ENCODE data around the gene BABAM1.

The BABAM1 gene

DNA sequence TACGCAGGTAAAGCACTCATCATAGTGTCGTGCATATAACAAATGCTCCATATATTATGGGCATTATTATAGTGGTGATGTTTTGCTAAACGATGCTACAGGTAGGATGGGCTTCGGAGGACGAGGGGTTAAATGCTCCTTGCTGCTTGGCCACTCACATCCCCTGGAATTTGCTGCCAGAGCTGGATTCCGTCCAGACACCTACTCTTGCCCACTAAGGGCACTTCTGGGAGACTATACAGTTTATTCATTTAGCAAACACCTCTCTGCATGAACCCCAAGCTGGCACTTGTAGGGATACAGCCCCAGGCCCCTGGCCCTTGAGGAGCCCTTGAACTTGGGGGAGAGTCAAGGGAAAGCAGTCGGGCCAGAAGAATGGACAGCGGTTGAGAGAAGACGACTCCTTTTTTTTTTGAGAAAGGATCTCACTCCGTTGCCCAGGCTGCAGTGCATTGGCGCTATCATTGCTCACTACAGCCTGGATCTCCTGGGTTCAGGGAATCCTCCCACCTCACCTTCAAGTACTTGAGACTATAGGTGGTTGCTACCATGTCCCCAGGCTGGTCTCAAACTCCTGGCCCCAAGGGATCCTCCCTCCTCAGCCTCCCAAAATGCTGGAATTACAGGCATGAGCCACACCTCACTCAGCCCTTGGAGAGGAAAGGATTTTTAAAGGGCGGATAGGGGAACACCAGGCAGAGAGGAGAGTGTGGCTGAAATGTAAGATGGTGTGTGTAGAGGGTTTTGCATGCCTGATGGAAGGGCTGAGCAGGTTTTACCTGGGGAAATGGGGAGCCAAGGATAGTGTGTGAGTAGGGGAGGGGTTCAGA, 37.4 kb downstream of the BABAM1 start:
- DNase-seq, result no peak

DNA sequence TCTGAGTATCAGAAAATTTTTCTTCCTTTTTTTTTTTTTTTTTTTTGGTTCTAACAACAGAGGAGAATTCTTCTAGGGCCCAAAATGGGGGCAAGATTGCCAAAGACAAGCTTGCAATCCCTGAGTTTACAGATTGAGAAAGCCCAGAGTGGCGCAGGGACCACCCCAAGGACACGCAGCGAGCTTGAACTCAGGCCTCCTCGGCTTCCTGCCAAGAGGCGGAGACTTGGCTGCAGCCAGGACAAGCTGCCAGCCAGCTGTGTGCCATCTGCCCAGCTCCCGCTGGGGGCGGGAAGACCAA, 37.9 kb downstream of the BABAM1 start:
- no peak for DNase-seq

DNA sequence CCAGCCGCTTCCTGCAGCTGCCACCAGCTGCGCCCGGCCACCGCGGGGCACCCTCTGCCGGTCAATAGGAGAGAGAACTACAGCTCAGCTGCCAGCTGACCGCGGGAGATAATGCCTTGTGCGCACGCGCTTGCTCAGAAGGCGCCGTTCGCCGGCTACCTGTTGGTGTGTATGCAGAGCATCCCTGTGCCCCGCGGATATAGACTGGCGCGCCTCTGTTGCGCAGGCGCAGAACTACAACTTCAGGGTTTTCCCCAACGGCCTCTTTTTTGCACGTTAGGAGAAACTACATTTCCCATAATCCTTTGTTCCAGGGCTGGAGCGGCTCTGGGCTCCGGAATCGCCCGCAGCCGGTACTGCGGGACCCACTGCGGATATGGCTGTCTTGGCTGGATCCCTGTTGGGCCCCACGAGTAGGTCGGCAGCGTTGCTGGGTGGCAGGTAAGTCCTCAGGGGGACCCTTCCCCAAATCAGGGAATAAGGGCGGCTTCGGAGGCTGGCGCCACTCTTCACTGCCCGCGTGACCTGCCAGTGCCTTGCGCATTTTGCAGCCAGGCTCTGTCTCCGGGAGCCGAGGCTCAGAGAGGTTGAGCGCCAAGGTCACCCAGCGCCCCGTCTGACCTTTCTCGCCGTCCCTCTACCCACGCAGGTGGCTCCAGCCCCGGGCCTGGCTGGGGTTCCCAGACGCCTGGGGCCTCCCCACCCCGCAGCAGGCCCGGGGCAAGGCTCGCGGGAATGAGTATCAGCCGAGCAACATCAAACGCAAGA, 38.5 kb downstream of the BABAM1 start, which contains the start of gene MRPL34:
TSS of gene MRPL34 (plus strand) at position 356 of the 768 bp plus-strand sequence. CDS start at position 377, 21 bp downstream.
- DNase-seq, result peak; percentile 94

DNA sequence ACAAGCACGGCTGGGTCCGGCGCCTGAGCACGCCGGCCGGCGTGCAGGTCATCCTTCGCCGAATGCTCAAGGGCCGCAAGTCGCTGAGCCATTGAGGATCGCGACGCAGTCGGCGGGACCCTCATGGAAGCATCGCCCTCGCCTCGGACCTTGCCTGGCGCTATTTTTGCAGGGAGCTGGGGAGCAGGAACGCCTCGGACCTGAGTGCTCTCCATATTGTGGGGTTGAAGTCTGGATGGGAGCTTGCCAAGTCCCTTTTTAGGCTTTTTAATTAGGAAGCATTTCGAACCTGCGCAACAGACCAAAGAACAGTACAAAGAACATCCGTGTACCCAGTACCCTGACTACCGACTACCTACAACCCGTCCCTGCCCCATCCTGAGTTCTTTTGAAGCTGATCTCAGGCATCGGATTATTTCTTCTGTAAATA, 39.1 kb downstream of the BABAM1 start:
- DNase-seq, result no peak

DNA sequence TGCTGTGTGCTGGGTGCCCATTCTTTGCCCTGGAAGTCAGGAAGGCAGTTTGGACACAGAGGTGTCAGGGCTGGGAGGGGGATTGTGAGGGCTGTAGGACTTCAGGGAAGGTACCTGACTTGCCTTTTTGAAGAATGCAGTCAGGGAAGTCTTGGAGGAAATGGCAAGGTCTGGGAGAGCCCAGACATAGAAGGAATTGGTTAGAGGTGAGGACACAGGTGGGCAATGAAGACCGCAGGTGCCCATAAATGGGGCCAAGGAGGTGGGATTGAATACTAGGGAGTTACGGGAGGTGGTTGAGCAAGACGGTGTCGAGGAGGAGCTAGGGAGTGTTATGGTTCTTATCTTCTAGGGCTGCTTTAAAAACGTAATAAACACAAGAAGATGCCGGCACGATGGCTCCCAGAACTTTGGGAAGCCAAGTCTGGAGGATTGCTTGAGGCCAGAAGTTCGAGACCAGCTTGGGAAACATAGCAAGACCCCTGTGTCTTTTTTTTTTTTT, 40.7 kb downstream of the BABAM1 start:
- no peak for DNase-seq

DNA sequence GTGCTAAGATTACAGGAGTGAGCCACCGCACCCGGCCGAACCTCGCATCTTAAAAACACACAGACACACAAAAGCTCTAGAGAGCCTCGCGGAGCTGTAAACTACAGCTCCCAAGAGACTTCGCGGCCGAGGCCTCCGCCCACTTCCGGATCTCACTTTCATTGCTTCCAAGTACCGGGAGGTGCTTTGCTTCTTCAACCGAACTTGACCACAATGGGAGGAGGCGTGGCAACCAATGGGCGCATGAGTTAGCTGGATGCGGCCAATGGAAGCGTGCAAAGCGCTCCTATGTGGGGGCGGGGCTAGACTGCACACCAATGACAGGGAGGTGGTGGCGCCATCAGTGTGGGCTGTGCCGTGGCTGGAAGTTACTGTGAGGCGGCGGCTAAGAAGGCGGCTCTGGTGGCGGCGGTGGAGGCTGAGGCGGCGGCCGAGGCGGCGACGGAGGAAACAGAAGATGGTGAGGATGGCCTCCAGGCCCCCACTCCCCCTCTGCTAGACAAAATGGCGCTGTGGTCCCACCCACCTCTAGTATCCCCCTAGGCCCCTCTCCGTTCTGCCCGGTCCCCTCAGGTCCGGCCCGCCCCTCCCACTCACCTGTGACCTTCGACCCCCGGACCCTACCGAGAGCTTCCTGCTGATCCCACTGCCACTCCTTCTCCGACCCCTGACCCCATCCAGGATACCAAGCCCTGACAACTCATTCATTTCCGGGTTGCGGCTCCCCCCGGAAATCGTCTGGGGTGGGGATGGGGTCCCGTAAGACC, 42.1 kb downstream of the BABAM1 start, which contains the start of gene DDA1:
TSS of gene DDA1 (plus strand) at position 366 of the 767 bp plus-strand sequence. CDS start at position 458, 92 bp downstream.
- peak; percentile 96 for DNase-seq

DNA sequence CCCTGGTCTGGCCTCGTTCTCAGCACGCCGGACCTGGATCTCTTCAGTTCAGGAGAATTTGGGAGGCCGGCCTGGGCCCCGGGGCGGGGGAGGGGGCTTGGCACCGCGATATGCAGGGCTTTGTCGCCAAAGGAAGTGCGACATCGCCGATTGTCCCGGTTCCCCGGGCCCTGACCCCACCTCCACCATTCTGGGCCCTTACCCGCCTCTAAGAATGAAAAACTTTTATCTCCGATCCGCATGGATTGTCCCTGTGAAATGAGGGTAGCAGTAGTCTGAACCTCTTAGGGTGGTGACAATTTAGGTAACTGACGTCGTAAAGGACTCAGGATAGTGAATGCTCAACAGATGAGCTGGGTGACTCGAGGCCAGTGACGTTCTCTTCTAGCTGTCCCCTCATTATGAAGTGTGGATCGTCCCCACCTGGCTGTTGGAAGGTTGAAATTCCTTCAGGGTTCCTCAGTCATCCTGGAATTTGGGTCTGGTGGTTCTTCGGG, 42.8 kb downstream of the BABAM1 start:
- no peak for DNase-seq

DNA sequence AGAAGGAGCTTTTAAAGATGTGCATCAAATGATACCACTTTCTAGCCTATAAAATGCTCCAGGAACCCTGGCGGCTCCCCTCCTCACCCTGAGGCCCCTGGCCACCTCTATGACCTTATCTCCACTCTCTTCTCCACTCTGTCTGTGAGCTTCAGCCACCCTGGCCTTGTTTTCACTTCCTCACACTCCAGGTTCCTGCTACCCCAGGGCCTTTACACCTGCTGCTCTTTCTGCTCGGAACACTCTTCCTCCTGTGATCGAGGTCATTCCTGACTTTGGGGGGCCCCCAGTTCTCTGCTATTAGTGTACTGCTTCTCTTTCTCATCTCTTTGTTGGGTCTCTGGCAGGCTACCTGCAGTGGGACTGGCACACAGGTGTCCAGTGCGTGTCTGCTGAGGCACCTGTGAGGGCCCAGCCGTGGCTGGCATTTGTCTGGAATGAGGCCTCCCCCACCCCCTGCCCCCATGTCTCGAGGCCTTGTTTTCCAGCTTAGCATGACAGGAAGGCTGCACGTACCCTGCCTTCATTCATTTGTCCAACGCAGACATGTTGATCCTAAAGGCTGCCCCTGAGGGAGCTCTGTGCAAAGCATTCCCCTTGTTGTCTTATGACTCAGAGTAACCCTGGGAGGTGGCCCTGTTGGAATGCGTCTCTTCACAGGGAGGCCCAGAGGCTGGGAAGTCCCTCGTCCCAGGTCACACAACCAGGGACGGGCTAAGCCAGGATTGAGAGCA, 44.4 kb downstream of the BABAM1 start:
- DNase-seq, result no peak

DNA sequence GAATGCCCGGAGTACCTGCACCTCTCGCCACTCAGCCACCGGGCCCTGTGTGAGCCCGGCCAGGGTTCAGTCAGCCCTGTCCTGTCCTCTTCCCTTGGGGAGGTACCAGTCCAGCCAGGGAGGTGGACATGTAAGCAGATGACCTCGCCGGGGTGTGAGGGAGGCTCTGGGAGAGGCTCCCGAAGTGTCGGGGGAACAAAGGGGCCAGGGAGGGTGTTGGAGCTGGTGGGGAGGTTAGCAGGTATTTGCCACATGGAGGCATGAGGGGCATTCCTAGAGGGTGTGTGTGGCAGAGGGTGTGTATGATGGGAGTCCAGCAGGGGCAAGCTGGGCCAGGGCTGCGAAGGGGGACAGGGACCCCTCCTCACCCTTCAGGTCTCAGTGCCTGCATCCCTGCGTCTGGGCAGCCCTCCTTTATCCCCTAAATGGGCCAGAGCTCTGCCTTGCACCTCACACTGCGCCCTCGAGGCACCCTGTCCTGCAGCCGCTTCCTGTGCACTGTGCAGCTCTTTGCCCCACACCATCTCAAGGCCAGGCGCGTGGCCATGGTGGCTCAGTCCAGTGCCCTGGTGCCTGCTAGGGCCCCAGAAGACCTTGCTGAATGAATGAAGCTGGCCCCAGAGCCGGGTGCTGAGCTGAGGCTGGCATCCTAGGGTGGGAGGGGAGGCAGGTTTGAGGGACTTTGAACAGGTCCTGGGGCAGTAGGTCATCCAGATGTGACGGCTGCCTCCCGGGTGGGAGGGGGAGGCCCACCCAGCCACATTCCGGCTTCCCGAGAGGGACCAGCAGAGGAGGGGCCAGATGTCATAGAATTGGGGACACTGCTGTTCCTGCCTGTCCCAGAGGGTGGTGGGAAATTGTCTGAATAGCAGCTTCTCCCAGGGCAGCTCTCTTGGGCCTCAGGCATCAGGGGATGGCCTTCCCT, 45.2 kb downstream of the BABAM1 start:
- no peak for DNase-seq

DNA sequence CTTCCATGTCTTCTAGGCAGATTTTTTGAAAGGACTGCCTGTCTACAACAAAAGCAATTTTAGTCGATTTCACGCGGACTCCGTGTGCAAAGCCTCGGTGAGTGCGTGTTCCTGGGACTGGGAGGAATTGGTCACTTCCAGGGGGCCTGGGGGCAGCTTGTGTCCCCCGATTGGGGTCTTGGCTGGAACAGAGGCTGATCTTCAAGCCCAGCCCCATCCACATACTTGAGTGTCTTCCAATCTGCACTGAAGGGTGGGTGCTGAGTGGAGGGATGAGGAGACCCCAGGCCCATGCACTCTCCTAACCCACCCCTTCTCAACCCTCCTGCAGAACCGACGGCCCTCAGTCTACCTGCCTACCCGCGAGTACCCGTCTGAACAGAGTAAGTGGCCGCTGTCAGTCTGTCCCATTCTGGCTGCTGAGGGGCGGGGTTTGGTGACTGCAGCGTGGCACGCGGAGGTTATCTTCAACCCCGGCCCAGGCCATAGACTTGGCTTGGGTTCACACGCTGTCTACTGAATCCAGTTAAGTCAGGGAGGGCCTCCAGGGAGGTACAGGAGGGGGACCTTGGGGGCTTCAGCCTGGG, 46.9 kb downstream of the BABAM1 start:
- no peak for DNase-seq

DNA sequence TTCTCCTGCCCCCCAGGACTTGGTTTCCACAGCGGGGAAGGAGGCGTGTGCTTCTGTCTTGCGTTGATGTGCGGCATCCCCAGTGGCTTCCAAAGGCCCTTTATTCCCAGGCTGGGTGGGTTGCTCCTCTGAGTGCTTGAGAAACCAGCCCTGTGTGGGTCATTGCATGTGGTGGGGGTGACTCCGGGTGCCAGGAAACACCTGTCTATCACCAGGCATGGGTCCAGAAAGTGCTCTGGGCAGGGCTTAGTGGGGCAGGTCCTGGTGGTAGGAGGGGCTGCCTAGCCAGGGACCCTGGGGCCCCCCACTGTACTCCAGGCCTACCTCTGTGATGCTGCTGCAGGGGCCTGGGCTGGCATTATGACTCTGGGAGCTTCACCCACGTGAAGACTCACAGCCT, 51.7 kb downstream of the BABAM1 start:
- DNase-seq, result no peak

DNA sequence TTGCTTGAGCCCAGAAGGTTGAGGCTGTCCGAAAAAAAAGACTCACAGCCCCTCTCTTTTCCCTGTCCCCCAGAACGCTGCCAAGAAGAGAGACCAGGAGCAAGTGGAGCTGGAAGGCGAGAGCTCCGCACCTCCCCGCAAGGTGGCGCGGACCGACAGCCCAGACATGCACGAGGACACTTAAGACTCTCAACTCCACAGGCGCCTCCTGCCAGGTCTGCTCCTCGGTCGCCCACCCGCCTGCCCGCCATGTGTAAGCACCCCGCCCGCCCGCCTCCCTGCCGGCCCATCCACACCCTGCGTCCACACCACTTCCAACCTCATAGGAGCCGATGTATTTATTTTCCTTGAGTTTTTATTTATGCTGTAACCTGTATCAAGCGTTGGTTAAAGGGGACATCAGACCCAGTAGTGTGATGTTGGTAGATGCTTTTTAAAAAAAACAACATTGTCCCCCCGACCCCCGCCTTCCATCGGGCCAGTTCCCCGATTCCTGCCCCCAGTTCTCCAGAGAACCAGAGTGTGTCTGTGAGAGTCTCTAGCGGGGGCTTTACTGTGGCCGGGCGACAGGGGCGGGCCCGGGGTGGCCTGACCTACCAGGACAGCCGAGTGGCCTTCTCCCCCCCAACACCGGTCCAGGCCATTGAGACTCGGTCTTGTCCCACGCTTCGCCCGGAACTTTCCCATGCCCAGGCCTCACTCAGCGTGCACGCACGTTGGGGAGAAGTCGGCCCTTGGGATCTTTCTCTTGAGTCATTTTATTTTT, 52.4 kb downstream of the BABAM1 start:
- DNase-seq, result no peak

DNA sequence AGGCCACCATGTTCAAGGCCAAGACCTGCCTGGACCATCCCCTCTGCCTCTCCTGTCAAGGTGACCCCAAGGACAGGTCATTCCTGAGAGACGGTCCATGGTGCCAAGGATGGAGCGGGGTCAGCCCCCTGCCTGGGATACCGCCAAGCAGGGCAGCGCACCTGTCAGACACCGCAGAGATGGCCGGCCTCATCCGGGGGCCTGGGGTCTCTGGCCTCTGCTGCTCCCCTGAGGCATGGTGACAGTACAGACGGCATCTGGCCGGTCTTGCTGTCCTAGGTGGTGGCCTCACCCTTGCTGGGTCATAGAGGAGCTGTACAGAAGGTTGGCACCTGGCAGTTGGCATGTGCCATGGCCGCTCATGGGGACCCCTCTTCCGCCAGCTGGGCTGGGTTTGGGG, 53.2 kb downstream of the BABAM1 start:
- no peak for DNase-seq

DNA sequence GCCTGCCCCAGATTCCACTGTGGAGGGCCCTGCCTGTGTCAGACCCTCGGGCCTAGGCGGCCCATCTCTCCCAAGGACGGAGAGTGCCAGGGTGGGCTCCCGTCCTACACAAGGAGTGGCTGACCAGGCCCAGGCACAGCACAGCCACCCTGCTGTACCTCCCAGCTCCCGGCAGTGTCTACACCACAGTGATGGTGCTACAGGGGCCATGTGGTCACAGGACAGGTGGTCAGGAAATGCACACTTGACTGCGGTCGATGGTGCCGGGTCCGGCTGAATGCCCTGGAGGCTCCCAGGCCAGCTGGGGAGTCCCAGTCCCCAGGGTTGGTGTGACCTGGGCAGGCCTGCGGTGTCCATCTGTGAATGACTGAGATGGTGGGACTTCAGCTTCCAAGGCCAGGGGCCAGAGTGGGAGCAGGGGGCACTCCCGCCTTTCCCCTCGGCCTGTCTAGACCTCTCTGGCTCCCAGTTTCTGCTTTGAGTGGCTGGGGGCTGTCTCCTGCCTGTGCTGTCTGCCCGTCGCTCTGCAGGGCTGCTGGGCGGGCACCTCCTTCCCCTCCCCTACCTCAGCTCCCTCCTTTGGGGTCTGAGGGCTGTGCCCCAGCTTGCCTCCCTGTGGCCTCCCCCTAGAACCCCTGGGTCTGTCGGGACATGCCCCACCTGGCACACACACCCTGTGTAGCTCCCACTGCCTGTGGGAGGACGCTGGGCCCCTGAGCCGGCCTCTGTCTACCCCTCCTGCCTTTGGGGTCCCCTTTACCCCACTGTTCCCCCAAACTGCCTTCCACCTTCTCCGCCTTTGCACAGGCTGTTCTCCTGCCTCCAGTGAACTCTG, 54.6 kb downstream of the BABAM1 start:
- no peak for DNase-seq

DNA sequence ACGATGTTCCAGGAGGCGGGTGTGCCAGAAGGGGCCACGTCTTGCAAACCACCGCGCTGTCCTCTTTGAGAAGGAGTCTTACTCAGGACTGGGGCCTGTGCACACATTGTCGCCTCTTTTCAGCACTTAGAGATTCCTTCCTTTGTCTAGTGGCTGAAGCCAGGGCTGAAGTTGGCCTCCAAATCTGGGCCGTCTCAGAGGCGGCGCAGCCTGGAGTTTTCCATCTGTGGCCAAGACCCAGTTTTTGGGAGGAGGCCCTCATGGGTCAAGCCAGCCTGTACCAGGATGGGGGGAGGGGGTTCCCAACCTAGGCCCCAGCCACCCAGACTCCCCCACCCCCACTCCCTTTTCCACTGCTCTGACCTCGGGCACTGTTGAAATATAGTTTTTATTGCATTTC, 55.6 kb downstream of the BABAM1 start:
- no peak for DNase-seq

DNA sequence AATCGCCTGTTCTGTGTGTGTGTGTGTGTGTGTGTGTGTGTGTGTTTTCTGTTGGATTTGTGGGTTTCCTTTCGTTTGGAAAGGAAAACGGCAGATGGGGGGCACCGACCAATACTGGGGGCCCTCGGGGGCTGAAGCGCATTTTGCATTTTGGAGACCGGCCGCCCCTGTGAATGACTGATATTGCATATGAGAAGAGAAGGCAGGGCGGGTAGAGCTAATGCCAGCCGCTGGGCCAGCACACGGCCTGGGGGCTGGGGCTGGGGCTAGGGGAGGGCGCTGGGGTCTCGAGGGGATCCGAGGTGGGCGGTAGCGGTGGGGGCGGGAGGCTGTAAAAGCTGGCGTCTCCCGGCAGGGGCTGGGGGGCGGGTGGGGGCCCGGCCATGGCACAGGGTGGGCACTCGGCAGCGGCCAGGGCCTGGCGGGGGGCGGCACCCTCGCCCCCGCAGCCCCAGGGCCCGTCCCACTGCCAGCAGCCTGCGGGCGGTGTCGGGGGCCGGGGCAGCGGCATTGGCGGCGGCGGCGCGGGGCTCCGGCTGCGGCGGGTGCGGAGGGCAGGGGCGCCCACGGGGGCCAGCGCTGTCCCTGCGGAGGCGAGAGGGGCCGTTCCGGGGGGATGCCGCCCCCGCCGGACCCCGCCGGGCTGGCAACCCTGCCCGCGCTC, 56.2 kb downstream of the BABAM1 start:
- DNase-seq, result no peak

DNA sequence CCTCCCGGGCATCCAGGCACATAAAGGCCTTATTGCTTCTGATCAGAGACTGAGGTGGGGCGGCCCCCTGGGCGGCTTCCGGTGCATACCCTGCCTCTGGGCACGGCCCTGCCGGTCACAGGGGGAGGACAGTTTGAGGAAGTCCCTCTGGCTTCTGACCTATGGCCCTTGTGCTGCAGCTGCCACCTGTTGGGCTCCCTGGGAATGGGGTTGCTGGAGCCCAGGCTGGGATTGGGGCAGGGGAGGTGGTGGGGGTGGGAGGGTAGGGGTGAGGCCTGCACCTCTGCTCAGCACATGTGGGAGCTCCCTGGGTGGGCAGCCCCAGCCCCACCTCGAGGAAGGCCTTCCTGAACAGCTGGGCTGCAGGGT, 56.7 kb downstream of the BABAM1 start:
- no peak for DNase-seq

DNA sequence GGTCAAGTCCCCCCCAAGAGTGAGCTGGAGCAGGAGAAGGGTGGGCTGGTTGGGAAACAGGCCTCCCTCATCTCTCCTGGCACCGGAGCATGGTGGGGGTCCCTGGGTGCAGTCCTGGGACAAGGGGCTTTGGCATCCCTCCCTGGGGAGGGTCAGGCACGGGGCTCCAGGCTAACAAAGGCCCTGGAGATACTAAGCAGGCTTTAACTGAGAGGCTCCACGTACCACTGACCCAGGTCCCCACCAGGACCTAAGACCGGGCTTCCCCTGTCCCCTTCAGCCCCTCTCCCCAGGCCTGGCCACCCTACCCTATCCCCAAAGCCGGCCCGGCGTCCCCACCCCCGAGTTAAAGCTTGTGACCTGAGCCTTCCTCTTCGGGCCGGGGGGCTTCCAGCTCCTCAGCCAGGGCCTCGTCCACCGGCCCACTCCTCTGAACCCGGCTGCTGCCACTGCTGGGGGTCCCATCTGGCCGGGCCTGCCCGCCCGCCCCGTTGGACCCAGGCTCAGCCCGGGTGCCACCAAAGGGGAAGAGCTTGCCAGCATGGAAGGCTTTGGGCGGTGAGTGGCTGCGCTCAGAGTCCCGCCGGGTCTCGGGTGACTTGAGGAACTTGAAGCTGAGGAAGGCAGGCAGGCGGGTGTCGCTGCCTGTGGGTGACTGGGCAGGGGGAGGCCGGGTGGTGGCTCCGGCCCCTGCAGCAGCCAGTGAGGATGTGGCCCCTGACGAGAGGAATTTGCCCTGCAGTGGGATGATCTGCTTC, 57.3 kb downstream of the BABAM1 start:
- DNase-seq, result no peak
